GM10248 (cell line): Measurements from ENCODE around the gene RPL27A.

Experiments used
- CTCF ChIA-PET: fragments of 300-600 bp; sonication (Branson Sonifier 250); formaldehyde crosslinking; extraction: SDS; loops from one replicate; lab custom pipeline; 2021; ENCODE audit warnings: antibody characterized with exemption; lab: Yijun Ruan, JAX
- POLR2A ChIA-PET: fragments of 350-650 bp; sonication (Branson Sonifier 250); formaldehyde crosslinking; extraction: SDS; loops from one replicate; lab custom pipeline; 2020; ENCODE audit warnings: antibody characterized with exemption; lab: Yijun Ruan, JAX
- DNase-seq: peaks from one replicate; pipeline ENCODE4 v3.0.0; 2012; ENCODE audit errors: extremely low spot score
- TF ChIP-seq, protein P1 (sequence below): IDR thresholded peaks from 2 replicates; pipeline ENCODE4 v1.5.1; 2012; ENCODE audit warnings: mild to moderate bottlenecking, low read depth; ENCODE audit errors: extremely low read depth, missing control alignments, control extremely low read depth

Gene RPL27A

GRCh38 chr11:8682303-8683114 is at the start of gene RPL27A, which contains the start of gene TRIM66:
RPL27A (plus strand) TSS chr11:8682792; CDS start chr11:8682814, 22 bp downstream.
TRIM66 (minus strand) TSS chr11:8682665; CDS start chr11:8672274, 10,391 bp downstream.
- TF ChIP-seq, protein P1, sequence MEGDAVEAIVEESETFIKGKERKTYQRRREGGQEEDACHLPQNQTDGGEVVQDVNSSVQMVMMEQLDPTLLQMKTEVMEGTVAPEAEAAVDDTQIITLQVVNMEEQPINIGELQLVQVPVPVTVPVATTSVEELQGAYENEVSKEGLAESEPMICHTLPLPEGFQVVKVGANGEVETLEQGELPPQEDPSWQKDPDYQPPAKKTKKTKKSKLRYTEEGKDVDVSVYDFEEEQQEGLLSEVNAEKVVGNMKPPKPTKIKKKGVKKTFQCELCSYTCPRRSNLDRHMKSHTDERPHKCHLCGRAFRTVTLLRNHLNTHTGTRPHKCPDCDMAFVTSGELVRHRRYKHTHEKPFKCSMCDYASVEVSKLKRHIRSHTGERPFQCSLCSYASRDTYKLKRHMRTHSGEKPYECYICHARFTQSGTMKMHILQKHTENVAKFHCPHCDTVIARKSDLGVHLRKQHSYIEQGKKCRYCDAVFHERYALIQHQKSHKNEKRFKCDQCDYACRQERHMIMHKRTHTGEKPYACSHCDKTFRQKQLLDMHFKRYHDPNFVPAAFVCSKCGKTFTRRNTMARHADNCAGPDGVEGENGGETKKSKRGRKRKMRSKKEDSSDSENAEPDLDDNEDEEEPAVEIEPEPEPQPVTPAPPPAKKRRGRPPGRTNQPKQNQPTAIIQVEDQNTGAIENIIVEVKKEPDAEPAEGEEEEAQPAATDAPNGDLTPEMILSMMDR: no peak
- ChIA-PET POLR2A (interaction anchor here (0.8 to 1.6 kb wide), 3 partner anchors 9 to 21 kb away, joined by 3 to 9 read pairs (median 3); no protein-coding TSS in a partner anchor), CTCF (interaction anchor here (1.6 to 1.7 kb wide), 3 partner anchors 15 to 419 kb away, joined by 3 to 5 read pairs (median 5); partner anchors contain the start of gene LMO1)
- peak; percentile 94 for DNase-seq

DNA sequence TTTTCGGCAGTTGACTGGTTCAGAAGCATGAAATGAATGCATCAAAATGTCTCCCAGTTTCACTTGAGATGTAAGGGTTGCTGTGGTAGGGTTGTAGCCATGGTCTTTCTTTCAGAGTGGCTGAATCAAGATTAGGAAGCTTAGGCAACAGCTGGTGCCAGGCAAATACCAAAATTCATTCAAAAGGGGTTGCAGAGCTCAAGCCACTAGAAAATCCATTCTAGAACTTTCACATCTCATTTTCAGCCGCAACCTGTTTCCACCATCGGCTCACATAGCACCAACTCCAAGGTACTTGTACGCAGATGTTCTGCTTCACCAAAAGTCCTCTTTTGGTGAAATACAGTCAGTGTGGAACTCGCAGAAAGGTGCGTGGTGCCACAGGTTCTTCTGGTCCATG is 48.1 kb upstream of the RPL27A start:
- ChIA-PET CTCF (interaction anchor here (1.5 kb wide), 1 partner anchor 11 kb away, joined by 4 read pairs; no protein-coding TSS in a partner anchor), POLR2A (no interaction called here)
- no peak for DNase-seq
- TF ChIP-seq, protein P1: no peak

GRCh38 chr11:8636127-8636526 is 46.5 kb upstream of the RPL27A start:
- no peak for DNase-seq
- ChIA-PET CTCF (interaction anchor here (0.8 to 1.1 kb wide), 2 partner anchors 12 to 20 kb away, joined by 3 read pairs; no protein-coding TSS in a partner anchor), POLR2A (no interaction called here)
- TF ChIP-seq, protein P1: no peak

DNA sequence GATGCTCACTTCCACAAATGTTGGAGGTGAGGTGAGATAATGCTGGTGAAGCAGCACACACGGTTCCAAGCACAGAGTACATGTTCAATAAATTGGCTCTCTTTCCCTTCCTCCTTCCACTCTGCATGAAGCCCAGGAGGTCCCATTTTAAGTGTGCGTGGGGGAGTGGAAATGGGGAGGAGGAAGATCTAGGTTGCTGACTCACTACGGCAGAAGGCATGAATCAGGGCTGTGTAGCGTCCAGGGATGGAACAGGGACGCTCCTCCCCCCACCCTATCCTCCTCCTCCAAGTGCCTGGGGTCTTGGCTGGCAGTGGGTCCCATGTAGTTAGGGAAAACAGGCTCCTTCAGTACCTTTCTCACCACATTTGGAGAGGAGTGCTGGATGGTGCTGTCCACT is 44.3 kb upstream of the RPL27A start:
- TF ChIP-seq, protein P1: no peak
- ChIA-PET POLR2A (no interaction called here), CTCF (interaction anchor here (1.4 to 1.9 kb wide), 2 partner anchors 9 to 19 kb away, joined by 4 to 6 read pairs; no protein-coding TSS in a partner anchor)
- no peak for DNase-seq

- TF ChIP-seq, protein P1: no peak
- ChIA-PET POLR2A (no interaction called here), CTCF (interaction anchor here (0.9 to 1.9 kb wide), 9 partner anchors 8 to 435 kb away, joined by 3 to 7 read pairs (median 3); no protein-coding TSS in a partner anchor)
- DNase-seq: no peak
Observed at GRCh38 chr11:8639655-8640054, 42.9 kb upstream of the RPL27A start.

GRCh38 chr11:8640267-8640906 is 42.2 kb upstream of the RPL27A start:
- TF ChIP-seq, protein P1: no peak
- ChIA-PET POLR2A (no interaction called here), CTCF (interaction anchor here (1.0 to 1.9 kb wide), 6 partner anchors 9 to 25 kb away, joined by 3 to 7 read pairs (median 4); no protein-coding TSS in a partner anchor)
- no peak for DNase-seq
